Measurements from ENCODE around the gene ZNF362.

ZNF362 gene

GRCh38 chr1:33330906-33331305 lies 74.6 kb downstream of the ZNF362 start:
- TF ChIP-seq CTCF (IDR thresholded peaks at IDR 0.05; ENCODE audit: low read depth, low read length, missing control alignments), result no peak

GRCh38 chr1:33331444-33332356 lies 75.4 kb downstream of the ZNF362 start:
- H3K4me3 ChIP-seq (replicated peaks; ENCODE audit: low read depth, low read length), result no peak overlapping the region
- no peak for DNase-seq (ENCODE audit: extremely low read depth, low read depth)
- TF ChIP-seq CTCF (IDR thresholded peaks at IDR 0.05; ENCODE audit: low read depth, low read length, missing control alignments), result no peak

More at GRCh38 chr1:33330906-33331305, 74.6 kb downstream of the ZNF362 start:
- H3K4me3 ChIP-seq (replicated peaks; ENCODE audit: low read depth, low read length), result no peak overlapping the region
- DNase-seq (ENCODE audit: extremely low read depth, low read depth), result no peak

- TF ChIP-seq CTCF (IDR thresholded peaks at IDR 0.05; ENCODE audit: low read depth, low read length, missing control alignments), result no peak
- no peak for DNase-seq (ENCODE audit: extremely low read depth, low read depth)
- no peak overlapping the region for H3K4me3 ChIP-seq (replicated peaks; ENCODE audit: low read depth, low read length)
Measured at GRCh38 chr1:33332357-33332789, 76.1 kb downstream of the ZNF362 start.

GRCh38 chr1:33332881-33333280 lies 76.6 kb downstream of the ZNF362 start:
- no peak for TF ChIP-seq CTCF (IDR thresholded peaks at IDR 0.05; ENCODE audit: low read depth, low read length, missing control alignments)
- no peak overlapping the region for H3K4me3 ChIP-seq (replicated peaks; ENCODE audit: low read depth, low read length)
- DNase-seq (ENCODE audit: extremely low read depth, low read depth), result no peak

- TF ChIP-seq CTCF (IDR thresholded peaks at IDR 0.05; ENCODE audit: low read depth, low read length, missing control alignments), result no peak
- DNase-seq (ENCODE audit: extremely low read depth, low read depth), result no peak
- no peak overlapping the region for H3K4me3 ChIP-seq (replicated peaks; ENCODE audit: low read depth, low read length)
Measured at GRCh38 chr1:33334081-33334552, 77.8 kb downstream of the ZNF362 start.

GRCh38 chr1:33335020-33335419 lies 78.7 kb downstream of the ZNF362 start:
- no peak overlapping the region for H3K4me3 ChIP-seq (replicated peaks; ENCODE audit: low read depth, low read length)
- no peak for DNase-seq (ENCODE audit: extremely low read depth, low read depth)

More at GRCh38 chr1:33335020-33335419, 78.7 kb downstream of the ZNF362 start:
- TF ChIP-seq CTCF (IDR thresholded peaks at IDR 0.05; ENCODE audit: low read depth, low read length, missing control alignments), result no peak

Data from HFF-Myc (cell line).